ENCODE data around the gene C22orf23.

DNA sequence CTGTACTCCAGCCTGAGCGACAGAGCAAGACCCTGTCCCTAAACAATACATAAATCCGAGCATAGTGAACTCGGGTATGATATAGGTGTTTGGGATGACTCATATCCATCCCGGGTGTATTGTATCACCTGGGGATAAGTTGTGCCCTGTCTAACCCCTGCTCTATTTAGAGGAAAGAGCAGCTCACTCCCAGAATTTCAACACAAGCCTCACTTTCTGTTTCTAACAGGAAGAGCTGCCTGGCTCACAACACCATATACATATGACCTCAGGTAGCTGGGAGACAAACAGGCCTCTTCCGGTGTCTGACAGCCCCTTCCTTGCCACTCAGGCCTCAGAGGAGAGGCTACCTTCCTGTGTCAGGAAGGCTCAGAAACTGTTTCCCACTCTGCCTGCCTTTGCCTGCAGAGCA, 57.2 kb downstream of the C22orf23 start:
- TF ChIP-seq, protein P1, sequence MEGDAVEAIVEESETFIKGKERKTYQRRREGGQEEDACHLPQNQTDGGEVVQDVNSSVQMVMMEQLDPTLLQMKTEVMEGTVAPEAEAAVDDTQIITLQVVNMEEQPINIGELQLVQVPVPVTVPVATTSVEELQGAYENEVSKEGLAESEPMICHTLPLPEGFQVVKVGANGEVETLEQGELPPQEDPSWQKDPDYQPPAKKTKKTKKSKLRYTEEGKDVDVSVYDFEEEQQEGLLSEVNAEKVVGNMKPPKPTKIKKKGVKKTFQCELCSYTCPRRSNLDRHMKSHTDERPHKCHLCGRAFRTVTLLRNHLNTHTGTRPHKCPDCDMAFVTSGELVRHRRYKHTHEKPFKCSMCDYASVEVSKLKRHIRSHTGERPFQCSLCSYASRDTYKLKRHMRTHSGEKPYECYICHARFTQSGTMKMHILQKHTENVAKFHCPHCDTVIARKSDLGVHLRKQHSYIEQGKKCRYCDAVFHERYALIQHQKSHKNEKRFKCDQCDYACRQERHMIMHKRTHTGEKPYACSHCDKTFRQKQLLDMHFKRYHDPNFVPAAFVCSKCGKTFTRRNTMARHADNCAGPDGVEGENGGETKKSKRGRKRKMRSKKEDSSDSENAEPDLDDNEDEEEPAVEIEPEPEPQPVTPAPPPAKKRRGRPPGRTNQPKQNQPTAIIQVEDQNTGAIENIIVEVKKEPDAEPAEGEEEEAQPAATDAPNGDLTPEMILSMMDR (IDR thresholded peaks at IDR 0.05): no peak
- TF ChIP-seq RXRA (IDR thresholded peaks at IDR 0.05; ENCODE audit: borderline replicate concordance, low read depth) (no peak), EZH2phosphoT487 (IDR thresholded peaks at IDR 0.05; ENCODE audit: borderline replicate concordance, low read depth) (no peak), RFX5 (IDR thresholded peaks at IDR 0.05; ENCODE audit: low read length) (no peak)
